MCF 10A (cell line): ENCODE results near the gene SMARCC1. TPM values are rescaled to one million over a fixed set of nuclear protein-coding genes. Genes with fewer than 3 reads are reported as not detected.

ENCODE experiments used
- BruUV-seq: library from RNA; stranded (reverse); fragments of 400-500 nt; replicated peaks from 2 replicates; lab custom pipeline; 2021; lab: Mats Ljungman, UMichigan
- CTCF ChIA-PET: fragments of 300-600 bp; sonication (Branson Sonifier 250); formaldehyde crosslinking; extraction: SDS; loops from one replicate; lab custom pipeline; 2021; ENCODE audit warnings: antibody characterized with exemption, inconsistent platforms; lab: Yijun Ruan, JAX
- POLR2A ChIA-PET: fragments of 300-600, 350-650 bp; sonication (Branson Sonifier 250); formaldehyde crosslinking; extraction: SDS; loops from one replicate; lab custom pipeline; 2020; ENCODE audit warnings: antibody characterized with exemption, inconsistent platforms; lab: Yijun Ruan, JAX
- DNase-seq: peaks from one replicate; pipeline ENCODE4 v3.0.0-alpha.2; 2018; ENCODE audit not compliant: unreplicated experiment
- H3K27ac Mint-ChIP-seq: one replicate; pipeline ENCODE4 v1.8.0; 2022; ENCODE audit warnings: mild to moderate bottlenecking, low read depth, mixed read lengths; ENCODE audit not compliant: unreplicated experiment
- H3K27me3 Mint-ChIP-seq: one replicate; pipeline ENCODE4 v1.8.0; 2022; ENCODE audit warnings: mixed read lengths; ENCODE audit not compliant: insufficient read depth, unreplicated experiment
- H3K36me3 Mint-ChIP-seq: one replicate; pipeline ENCODE4 v1.8.0; 2022; ENCODE audit warnings: mild to moderate bottlenecking, moderate library complexity, mixed read lengths; ENCODE audit not compliant: insufficient read depth, unreplicated experiment
- H3K4me1 Mint-ChIP-seq: one replicate; pipeline ENCODE4 v1.8.0; 2022; ENCODE audit warnings: mixed read lengths; ENCODE audit not compliant: insufficient read depth, unreplicated experiment
- H3K4me3 Mint-ChIP-seq: one replicate; pipeline ENCODE4 v1.8.0; 2022; ENCODE audit warnings: mild to moderate bottlenecking, moderate library complexity, mixed read lengths; ENCODE audit not compliant: unreplicated experiment
- H3K9me3 Mint-ChIP-seq: one replicate; pipeline ENCODE4 v1.8.0; 2022; ENCODE audit warnings: mixed read lengths; ENCODE audit not compliant: unreplicated experiment
- intact Hi-C: fragments of 100-400 bp; cut with micrococcal nuclease; formaldehyde crosslinking; loops from 2 replicates; pipeline ENCODE4 v1.14.1; 2022
- total RNA-seq: library from RNA; stranded (reverse); gene quantifications from 2 replicates; pipeline ENCODE4 v1.2.3, GENCODE V29; 2022
- TF ChIP-seq, protein P1 (sequence below): fragments of 200-600 bp; IDR thresholded peaks from one replicate; pipeline ENCODE4 v1.8.0; 2022; ENCODE audit warnings: antibody characterized with exemption, mild to moderate bottlenecking; ENCODE audit not compliant: unreplicated experiment

The SMARCC1 gene
- total RNA-seq, 1 experiment from 2014 or later: 77.5 TPM

DNA sequence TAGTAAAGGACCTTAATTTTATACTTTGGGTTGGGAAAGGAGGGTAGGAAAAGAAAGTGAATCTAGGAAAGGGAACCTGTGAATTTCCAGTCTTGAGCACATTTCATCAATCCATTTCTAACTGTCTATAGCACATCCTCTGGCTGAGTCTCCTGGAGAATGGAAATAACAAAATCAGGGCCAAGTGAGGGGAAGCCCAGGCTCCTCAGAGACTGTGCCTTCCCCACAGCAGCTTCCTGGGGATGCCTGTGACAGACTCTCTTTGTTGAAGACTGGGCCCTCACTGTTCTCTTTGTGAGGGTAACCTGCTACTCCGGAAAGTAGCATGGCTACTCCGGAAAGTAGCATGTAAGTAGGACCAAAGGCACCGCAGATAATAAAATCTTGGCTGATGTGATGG is 180.4 kb downstream of the SMARCC1 start:
- Mint-ChIP-seq H3K4me1 (no peaks in the 10 kb centered on the region), H3K4me3 (no peak overlapping the region), H3K27me3 (no peaks in the 10 kb centered on the region), H3K9me3 (no peaks in the 10 kb centered on the region), H3K27ac (no peak overlapping the region), H3K36me3 (peaks cover 56% of the 10 kb centered on the region)
- TF ChIP-seq, protein P1, sequence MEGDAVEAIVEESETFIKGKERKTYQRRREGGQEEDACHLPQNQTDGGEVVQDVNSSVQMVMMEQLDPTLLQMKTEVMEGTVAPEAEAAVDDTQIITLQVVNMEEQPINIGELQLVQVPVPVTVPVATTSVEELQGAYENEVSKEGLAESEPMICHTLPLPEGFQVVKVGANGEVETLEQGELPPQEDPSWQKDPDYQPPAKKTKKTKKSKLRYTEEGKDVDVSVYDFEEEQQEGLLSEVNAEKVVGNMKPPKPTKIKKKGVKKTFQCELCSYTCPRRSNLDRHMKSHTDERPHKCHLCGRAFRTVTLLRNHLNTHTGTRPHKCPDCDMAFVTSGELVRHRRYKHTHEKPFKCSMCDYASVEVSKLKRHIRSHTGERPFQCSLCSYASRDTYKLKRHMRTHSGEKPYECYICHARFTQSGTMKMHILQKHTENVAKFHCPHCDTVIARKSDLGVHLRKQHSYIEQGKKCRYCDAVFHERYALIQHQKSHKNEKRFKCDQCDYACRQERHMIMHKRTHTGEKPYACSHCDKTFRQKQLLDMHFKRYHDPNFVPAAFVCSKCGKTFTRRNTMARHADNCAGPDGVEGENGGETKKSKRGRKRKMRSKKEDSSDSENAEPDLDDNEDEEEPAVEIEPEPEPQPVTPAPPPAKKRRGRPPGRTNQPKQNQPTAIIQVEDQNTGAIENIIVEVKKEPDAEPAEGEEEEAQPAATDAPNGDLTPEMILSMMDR: no peak
- CTCF ChIA-PET: interaction anchor here (0.6 to 1.3 kb wide), 3 partner anchors 79 to 1225 kb away, joined by 3 read pairs; no protein-coding TSS in a partner anchor
- intact Hi-C loops: no loop called here
- no peak for DNase-seq
- POLR2A ChIA-PET: no interaction called here
- BruUV-seq: no TSS peak

DNA sequence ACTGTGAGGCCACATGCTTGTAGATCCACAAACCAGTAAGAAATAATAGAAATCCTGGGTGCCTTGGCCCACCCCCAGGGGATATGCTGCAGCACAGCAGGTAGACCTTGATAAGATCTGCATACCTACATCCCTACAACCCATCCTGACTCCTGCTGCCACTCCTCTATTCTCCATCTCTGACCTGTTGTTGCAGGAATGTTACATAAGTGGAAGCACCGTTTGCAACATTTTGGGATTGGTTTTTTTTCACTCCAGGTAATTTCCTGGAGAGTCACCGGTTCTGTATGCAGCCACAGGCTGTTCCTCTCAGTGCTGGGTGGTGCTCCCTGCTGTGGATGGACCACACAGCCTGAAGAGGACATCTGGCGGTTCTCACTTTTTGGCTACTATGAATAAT is 186.9 kb downstream of the SMARCC1 start:
- Mint-ChIP-seq H3K9me3 (no peaks in the 10 kb centered on the region), H3K27me3 (no peaks in the 10 kb centered on the region), H3K4me3 (no peak overlapping the region), H3K27ac (no peak overlapping the region), H3K36me3 (peaks cover 46% of the 10 kb centered on the region), H3K4me1 (no peaks in the 10 kb centered on the region)
- no TSS peak for BruUV-seq
- peak; percentile 58 for DNase-seq
- TF ChIP-seq, protein P1: no peak
- CTCF ChIA-PET: no interaction called here
- POLR2A ChIA-PET: no interaction called here
- intact Hi-C loops: no loop called here

DNA sequence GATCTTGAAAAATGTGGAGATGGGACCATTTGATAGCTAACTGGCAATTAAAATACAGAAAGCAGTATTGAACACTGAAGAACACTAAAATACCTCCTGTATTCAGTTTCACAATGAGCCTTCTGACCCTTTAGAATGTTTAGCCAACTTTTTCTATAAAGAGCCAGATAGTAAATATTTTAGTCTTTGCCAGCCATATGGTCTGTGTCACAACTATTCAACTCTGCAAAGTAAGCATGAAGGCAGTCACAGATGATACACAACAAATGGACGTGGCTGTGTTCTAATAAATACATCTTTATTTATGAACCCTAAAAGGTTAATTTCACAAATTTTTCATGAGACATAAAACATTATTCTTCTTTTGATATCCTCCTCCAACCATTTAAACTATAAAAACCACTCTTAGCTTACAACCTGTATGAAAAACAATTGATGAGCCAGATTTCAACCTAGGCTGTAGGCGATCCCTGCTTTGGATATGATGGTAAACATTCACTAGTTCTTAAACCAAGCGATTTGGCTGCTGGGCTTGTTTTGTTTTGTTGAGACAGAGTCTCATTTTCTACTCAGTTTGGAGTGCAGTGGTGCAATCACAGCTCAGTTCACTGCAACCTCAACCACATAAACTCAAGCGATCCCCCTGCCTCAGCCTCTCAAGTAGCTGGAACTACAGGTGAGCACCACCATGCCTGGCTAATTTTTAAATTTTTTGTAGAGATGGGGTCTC is 189.5 kb downstream of the SMARCC1 start:
- peaks cover 49% of the 10 kb centered on the region for H3K36me3 Mint-ChIP-seq
- ChIA-PET CTCF (interaction anchor here (0.6 to 0.7 kb wide), 4 partner anchors 25 to 625 kb away, joined by 3 to 6 read pairs (median 4); no protein-coding TSS in a partner anchor), POLR2A (interaction anchor here (0.7 kb wide), 1 partner anchor 9 kb away, joined by 3 read pairs; no protein-coding TSS in a partner anchor)
- no peak overlapping the region for H3K4me3 Mint-ChIP-seq
- H3K9me3 Mint-ChIP-seq: no peaks in the 10 kb centered on the region
- BruUV-seq: no TSS peak
- TF ChIP-seq, protein P1: no peak
- intact Hi-C loops: no loop called here
- no peak for DNase-seq
- H3K27ac Mint-ChIP-seq: no peak overlapping the region
- H3K4me1 Mint-ChIP-seq: no peaks in the 10 kb centered on the region
- H3K27me3 Mint-ChIP-seq: no peaks in the 10 kb centered on the region

DNA sequence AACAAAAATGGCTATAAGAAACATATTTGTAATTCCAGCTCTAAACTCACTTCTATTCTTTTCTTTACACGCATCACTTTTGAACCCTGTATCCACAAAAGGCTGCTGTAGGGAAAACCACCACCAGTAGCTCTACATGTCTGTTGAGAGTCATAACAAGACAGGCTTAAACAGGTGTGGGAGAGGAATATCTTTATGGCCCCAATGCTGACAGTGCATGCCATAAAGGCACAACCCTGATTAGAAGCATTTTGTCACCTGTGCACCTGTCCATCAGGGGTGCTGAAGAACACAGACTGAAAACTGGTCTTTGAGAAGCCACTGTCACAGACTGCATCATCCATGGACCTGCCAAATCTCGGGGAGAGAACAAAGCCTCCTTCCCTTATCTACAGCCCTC is 191.5 kb downstream of the SMARCC1 start:
- DNase-seq: no peak
- Mint-ChIP-seq H3K4me3 (no peak overlapping the region), H3K27me3 (no peaks in the 10 kb centered on the region), H3K9me3 (no peaks in the 10 kb centered on the region), H3K36me3 (peaks cover 61% of the 10 kb centered on the region), H3K27ac (no peak overlapping the region), H3K4me1 (no peaks in the 10 kb centered on the region)
- POLR2A ChIA-PET: no interaction called here
- TF ChIP-seq, protein P1: no peak
- intact Hi-C loops: no loop called here
- CTCF ChIA-PET: interaction anchor here (1.8 kb wide), 1 partner anchor 67 kb away, joined by 5 read pairs; no protein-coding TSS in a partner anchor
- no TSS peak for BruUV-seq
